Suprapubic skin (tissue), 3 donors: ENCODE measurements around the gene SQSTM1.

Experiments
- POLR2A ChIP-seq, 2 donors: fragments of 450-650 bp; IDR thresholded peaks; one replicate each; pipeline ENCODE4 v1.6.1; 2017; ENCODE audit warnings: antibody characterized with exemption in 2 of 2, mild to moderate bottlenecking in 2 of 2, moderate library complexity in 2 of 2
- TF ChIP-seq, protein P1 (sequence below), 2 donors: fragments of 200-600 bp in 1 of 2; fragments of 450-650 bp in 1 of 2; sonication (generic) in 1 of 2; IDR thresholded peaks; one replicate each; pipeline ENCODE4 v1.5.1; 2016 to 2019; ENCODE audit warnings: antibody characterized with exemption in 2 of 2, mild to moderate bottlenecking in 1 of 2, moderate library complexity in 1 of 2

GRCh38 chr5:179776411-179776938 lies 44.2 kb upstream of the SQSTM1 start:
- no peak for TF ChIP-seq POLR2A (IDR thresholded peaks at IDR 0.05)
- TF ChIP-seq, protein P1, sequence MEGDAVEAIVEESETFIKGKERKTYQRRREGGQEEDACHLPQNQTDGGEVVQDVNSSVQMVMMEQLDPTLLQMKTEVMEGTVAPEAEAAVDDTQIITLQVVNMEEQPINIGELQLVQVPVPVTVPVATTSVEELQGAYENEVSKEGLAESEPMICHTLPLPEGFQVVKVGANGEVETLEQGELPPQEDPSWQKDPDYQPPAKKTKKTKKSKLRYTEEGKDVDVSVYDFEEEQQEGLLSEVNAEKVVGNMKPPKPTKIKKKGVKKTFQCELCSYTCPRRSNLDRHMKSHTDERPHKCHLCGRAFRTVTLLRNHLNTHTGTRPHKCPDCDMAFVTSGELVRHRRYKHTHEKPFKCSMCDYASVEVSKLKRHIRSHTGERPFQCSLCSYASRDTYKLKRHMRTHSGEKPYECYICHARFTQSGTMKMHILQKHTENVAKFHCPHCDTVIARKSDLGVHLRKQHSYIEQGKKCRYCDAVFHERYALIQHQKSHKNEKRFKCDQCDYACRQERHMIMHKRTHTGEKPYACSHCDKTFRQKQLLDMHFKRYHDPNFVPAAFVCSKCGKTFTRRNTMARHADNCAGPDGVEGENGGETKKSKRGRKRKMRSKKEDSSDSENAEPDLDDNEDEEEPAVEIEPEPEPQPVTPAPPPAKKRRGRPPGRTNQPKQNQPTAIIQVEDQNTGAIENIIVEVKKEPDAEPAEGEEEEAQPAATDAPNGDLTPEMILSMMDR (IDR thresholded peaks at IDR 0.05): no peak
